Ramos (cell line): ENCODE results near the gene NPTXR.

Experiments
- in situ Hi-C: fragments of 300-500 bp; cut with MboI; formaldehyde crosslinking; loops from one replicate; pipeline ENCODE4 v1.14.3; 2022; ENCODE audit warnings: low sequenced_read_pairs; ENCODE audit not compliant: unreplicated experiment

Gene NPTXR

DNA sequence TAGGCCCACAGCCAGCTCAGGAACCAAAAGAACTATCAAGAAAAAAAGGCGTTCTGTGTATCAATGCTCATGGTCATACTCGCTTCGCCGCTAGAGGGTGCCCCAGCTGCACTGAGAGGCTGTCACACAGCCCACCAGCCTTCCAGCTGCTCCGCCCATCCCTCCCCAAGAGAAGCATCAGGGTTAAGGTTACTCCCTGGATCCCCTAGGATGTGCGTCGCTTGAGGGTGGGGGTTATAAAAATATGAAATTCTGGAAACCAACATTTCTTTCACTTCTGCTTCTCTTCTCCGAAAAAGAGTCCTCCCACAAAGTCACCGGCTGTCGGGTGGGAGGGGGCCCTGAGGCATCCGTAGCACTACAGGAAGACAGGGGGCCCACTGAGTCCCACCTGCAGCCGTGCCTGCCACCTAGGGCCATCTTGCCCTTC, 26.5 kb upstream of the NPTXR start:
- in situ Hi-C loops = loop anchor here (10.0 kb wide), 2 partner anchors 254 to 284 kb away; partner anchors contain the start of gene CBX7

DNA sequence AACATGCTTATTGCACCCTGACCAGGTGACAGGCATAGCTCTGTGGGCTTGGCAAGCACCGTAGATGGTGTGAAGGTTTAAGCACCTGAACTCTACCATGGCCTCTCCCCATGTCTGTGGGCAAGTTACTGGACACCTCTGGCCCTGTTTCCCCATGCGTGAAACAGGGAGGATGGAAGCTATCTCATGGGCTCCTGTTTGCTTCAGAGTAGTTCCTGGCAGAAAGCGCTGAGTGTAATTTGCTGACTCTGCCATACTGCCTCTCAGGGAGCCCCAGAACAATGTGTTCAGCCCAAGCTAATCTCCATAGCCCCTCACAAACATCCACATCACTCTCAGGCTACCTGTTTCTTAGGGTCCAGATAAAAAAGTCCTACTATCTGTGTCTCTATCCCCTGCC, 25.8 kb upstream of the NPTXR start:
- in situ Hi-C loops = loop anchor here (10.0 kb wide), 2 partner anchors 255 to 285 kb away; partner anchors contain the start of gene CBX7

DNA sequence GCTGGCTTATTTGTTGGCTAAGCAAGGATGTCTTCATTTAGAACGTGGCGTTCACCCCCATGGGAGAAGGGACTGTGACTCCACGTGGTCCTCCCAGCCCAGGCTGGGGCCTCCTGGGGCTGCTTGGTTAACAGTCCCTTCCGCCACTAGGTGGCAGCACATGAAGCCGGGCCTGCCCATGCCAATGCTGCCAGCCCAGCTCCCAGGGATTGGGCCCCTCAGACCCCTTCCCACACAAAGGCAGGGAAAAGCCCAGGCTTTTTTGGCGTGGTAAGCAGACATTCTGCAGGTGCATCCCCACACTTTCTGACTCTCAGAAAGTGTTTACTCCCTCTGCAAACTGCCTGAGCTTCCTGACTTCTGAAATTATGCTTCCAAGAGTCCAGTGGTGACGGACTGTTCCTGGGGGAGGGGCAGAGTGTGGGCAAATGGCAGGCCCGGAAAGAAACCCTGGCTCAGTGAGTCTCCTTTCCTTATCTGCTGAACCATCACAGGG, 25.1 kb upstream of the NPTXR start:
- in situ Hi-C loops = no loop called here

DNA sequence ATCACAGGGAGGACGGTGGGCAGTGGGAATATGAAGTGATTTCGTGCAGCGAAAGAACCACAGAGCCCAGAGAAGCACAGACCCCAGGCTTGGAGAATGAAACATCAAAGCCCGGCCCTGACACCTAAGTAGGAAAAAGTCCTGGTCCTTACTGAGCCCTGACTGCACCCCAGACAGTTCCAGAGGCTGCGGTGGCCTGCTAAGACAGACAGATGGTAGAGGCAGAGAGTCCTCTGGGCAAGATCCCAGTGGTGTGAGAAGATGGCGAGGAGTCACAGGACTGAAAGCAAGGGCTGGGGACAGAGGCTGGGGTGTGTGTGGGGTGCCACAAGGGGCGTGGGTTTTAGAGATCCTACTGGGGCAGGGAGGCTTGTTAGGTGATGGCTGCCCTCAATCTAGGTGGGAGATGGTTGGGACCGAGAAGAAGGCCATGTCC, 24.5 kb upstream of the NPTXR start:
- in situ Hi-C loops = no loop called here

DNA sequence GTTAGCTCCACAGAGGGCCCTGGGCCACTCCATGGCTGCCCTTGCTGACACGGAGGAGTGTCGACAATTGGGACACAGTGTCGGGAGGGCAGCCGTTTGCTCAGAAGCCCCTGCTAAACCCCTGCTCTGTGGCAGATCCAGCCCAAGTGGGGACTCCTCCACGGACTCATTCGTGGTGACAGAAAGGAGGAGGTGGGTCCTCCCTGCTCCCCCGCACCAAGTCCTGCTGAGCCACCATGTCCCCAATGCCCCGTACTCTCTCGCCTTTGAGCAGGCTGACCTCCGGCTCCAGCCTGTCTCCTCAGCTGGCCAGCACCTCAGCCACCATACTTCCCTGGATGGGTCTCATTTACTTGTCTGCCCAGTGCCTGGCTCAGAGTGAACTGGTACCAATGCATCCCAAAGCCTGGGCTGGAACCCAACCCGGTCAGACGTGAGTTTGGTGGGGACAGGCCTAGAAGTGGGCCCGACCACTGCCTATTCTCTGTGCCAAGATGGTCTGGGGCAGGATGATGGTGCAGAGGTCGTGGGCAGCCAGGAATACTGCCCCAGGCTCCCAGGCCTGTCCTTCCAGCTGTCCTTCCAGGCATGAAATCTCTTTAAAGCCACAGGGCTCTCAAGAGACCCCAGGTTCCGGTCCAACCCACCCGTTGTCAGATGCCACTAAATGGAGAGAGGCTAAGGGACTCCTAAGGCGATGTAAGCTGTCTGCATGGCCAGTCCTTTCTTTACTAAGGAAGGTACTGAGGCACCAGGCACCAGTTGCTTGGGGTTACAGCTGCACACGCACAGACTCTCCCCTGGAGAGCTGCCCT, 23.9 kb upstream of the NPTXR start:
- in situ Hi-C loops = no loop called here

DNA sequence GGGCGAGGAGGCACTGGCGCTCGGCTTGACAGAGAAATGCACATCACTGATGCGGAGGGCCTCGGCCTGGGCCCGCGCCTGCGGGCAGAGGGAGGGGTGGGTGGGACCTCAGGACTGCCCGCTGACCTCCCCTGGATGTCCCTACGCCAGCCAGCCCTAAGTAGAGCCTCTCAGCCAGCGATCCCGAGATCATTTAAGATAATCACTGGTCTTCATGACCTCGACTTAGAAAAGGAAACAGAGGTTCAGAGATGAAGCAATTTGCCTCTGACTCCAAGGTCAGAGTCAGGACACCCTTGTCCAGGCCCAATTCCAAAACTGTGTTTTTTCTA, 23.3 kb upstream of the NPTXR start:
- in situ Hi-C loops = no loop called here

DNA sequence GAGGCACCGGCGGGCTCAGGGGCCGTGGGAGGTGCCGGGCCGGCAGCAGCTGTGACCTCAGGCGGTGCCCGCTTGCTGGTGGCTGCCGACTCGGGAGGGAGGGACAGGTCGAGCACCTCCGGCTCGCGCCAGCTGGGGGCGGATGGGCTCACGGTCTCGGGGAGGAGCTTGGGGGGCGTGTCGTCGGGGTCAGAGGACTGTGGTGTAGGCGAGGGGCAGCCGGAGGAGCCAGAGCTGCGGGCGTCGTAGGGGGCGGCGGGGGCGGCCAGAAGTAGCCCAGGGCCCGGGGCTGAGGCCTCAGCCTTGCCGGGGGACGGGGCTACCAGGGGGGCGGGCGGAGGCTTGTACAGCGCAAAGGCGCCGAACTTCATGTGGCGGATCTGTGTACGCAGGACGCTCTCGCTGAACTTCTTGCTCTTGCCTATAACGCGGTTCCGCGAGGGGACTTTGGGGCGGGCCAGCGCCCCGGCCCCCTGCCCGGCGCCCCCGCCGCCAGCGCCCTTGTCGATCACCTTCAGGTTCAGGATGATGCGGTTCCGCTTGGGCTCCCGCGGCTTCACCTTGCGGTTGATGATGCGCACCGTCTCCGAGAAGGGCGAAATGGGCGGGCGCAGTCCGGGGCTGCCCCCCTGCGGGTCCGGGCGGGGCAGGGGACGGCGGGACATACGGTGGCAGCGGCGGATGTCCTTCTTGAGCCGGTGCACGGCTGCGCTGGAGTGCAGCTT, 22.7 kb upstream of the NPTXR start:
- in situ Hi-C loops = no loop called here

DNA sequence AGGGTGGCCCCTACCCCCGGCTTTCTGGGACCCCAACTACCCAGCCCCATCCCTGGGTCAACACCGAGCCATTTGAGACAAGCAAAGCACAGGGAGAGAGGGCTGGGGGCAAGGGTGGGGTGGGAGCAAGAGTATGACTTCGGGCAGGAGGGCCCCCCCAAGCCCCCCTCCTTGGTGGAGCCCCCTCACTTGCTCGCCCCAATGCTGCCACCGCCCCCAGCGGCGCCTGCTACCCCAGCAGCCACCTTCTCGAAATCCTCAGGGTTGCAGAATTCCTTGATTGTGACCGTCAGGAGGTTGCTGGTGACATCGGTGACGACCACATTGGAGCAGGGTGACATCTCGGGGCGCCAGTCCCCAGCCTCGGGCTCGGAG, 22.2 kb upstream of the NPTXR start:
- in situ Hi-C loops = no loop called here

DNA sequence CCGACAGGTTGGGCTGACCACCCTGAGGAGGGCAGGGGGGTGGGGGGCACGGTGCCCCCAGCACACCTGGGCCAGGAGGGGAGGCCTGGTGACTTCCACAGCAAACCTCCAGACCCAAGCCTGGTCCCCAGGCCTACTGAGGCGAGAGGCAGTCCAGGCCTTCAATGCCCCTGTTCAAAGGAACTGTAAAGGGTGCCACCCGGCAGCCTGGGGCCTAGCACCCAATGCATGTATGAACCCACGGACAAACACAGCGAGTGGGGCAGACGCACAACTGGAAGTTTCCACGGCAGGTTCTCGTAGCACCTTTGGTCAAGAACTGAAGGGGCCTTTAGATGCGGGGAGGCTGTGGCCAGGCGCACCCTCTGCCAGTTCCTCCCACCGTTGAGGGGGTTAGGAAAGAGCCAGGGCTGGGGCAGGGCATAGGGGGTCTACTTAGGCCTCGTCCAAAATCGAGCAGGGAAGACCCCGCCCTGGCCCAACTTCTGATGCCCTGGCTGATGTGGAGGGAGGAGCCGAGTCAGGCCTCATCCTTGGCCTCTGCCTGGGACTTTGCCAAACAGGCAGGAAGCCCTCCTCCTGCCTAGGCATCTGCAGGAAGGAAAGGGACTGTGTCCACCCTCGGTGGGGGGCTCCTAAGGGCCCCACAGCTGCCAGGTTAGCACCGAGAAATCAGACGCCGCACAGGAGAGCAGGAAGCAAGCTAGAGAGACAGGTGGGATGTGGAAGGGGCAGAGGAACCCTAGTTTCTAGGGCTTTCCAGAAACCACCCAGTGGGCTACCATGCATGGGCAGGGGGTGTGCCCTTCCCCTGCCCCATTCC, 21.6 kb upstream of the NPTXR start:
- in situ Hi-C loops = no loop called here

DNA sequence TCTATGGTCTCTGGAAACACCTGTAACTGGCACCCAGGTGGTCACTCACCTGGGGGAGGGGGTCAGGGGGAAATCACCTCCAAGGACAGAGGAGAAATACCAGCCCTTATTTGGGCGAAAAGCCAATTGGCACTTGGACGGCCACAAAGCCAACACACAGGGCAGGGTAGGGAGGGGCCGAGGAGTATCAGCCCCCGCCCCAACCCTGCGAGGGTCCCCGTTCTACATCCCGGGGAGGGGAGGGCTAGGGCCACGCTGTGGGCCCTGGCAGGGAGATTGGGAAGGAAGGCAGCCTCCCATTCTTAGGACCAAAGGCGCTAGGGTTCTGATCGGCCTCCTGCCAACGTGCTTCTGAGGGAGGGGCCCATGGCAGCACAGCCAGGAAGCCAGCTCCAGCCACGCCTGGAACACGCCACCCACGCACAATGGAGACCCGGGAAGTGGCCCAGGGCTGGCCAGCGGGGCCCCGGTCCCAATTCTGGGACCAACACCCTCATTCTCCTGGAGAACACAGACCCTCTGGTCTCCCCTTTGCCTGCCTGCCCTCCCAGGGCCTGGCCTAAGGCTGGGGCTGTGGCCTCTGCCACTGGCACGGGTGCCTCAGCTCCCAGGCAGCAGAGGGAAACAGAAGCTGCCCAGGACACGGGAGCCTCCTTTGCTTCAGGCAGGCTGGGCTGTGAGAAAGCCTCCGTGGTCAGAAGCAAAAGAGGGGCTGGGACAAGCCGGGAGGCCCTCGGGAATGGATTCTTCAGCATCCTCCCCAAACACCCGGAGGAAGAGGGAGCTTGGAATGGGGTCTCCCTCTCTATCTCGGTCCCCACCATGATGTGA, 20.7 kb upstream of the NPTXR start:
- in situ Hi-C loops = no loop called here

DNA sequence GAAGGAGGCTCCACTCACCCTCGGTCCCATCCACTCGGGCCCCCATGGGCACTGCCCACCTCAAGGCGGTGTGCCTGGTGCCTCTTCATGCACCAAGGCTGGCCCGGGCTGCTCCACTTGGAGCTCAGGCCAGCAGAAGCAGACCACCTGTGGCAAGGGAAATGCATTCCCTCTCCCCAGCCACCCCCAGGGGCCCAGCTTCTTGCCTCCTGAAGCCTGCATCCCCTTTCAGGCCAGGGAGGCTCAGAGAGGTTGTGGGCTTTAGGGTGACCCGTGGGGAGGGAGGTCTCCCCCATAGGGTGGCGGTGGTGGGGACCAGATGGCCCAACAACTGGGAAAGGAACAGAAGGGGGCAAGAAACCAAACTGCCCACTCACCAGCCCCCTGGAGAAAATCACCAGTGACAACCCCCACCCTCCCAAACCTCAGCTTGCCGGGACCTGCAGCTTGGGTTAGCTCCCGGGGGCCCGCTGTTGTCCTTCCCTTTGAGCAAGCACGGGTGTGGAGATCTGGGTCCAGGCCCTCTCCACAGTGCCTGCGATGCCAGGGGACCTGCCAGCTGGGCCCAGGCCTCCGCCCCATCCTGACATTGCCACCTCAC, 19.8 kb upstream of the NPTXR start:
- in situ Hi-C loops = no loop called here

DNA sequence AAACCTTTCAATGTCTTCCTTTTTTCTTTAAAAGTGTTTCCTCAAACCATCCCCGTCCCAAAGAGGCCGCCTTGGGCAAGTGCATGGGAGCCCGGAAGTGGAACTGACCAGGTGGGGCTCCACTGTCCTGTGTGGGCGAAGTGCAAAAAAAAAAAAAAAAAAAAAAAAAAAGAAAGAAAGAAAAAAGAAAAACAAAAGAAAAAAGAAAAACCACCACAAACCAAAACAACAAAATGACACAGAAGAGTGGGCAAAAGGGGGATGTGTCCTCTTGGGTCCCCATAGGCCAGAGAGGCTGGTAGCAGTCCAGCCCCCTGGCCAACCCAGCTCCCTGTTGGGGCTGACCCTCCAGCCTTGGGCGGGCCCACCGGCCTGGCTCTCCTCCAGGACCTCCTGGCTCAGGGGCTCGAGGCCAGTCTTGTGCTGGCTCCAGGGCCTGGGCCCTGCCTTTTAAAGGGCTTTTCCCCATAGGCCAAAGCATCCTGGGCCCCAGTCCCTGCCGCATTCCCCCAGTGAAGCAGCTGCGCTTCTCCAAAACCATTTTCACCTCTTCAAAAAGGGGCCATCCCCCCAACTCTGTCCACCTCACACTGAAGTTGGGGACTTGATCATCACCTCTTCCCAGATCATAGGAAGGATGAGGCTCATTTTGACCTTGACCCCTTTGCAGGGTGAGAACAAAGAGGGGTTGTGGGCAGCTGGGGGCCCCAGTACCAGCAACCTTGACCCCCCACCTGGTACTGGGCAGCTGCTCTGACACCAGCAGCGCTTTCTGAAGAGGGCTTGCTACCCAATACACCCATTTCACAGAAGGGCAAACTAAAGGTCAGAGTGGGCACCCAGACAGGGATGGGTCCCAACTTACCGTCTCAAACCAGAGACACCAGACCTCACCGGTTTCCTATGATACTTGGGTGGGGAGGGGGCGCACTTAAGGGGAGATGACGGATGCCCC, 18.8 kb upstream of the NPTXR start:
- in situ Hi-C loops = no loop called here

DNA sequence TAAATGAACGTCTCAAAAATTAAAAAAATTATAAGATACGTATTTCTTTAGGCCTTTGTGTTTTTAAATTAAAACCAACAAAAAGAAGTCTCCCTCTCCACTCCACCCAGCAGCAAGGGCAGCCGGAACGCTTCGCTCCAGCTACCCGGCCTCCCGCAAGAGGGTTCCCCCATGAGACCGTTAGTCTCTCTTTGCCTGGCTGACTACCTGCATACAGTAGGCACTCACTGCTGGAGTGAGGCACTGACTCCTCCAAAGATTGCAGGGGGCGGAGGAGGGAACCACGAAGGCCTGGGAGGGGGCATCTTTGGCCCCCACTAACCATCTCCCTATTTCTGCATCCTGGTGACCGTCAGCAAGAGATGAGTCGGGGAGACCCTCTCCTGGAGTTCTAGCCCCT, 18.1 kb upstream of the NPTXR start:
- in situ Hi-C loops = no loop called here

DNA sequence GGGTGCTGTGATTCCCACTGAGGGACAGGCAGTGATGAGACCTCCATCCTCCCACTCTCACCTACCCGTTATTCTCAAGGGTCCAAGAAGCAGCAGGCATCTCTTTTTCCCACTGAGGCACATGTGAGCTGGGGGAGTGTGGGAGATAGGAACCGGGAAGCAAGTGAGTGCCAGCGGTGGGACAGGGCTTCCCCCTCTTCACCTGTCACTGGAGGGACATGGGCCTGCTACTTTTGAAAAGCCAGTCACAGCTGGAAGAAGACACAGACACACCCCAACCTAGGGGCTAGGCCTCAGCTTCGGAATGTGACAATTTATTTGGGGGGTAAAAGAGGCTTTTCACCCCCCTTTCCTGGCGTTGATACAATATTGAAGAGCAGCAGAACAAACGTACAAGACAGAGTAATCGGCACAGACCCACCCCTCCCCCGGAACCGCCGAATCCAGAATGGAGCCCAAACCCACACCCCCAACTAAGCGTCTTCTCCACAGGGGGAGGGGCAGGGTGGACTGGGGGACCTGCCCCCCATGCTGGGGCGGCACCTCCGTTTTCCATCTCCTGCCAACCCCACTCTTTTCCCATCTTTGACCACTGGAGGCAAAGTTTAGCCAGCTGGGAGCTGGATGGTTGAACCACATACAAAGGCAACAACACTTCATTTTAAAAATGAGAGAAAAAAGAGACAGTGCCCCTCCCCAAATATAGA, 17.5 kb upstream of the NPTXR start:
- in situ Hi-C loops = no loop called here

DNA sequence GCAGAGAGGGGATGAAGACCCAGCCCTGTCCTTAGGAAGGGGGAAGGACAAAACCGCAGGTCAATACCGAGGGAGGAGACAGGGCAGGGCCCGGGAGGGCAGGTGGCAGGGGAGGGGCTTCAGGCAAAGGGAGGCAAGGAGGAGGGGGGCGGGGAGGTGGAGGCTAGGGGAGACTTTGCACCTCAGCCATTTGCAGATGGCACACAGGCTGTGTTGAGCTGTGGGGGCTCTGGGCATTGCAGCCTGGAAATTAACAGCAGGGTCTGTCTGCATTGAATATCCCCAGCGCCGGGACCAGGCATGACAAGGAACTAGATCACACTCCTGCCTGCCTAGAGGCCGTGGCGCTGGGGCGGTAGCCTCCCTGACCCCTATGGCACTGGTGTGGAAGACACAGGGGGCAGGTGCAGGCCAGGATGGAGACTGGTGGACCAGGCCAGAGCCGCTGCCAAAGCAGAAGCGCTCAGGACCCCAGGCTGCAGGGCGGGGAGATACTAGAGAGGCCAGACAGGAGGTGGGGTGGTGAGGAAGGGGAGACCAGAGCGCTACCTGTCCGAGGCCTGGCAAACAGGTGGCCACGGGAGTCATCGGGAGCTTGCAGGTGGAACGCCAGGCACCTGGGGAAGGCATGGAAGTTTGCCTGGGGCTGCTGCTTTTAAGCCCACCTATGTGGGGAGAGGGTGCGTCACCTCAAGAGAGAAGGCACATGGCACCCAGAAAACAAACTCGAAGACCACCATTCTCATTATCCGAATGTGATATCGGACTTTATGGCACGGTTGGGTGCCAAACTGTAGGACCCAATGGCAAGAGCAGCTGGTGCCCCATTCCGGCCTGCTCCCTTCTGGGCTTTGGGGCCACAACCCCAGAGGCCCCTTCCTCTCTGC, 16.7 kb upstream of the NPTXR start:
- in situ Hi-C loops = no loop called here

DNA sequence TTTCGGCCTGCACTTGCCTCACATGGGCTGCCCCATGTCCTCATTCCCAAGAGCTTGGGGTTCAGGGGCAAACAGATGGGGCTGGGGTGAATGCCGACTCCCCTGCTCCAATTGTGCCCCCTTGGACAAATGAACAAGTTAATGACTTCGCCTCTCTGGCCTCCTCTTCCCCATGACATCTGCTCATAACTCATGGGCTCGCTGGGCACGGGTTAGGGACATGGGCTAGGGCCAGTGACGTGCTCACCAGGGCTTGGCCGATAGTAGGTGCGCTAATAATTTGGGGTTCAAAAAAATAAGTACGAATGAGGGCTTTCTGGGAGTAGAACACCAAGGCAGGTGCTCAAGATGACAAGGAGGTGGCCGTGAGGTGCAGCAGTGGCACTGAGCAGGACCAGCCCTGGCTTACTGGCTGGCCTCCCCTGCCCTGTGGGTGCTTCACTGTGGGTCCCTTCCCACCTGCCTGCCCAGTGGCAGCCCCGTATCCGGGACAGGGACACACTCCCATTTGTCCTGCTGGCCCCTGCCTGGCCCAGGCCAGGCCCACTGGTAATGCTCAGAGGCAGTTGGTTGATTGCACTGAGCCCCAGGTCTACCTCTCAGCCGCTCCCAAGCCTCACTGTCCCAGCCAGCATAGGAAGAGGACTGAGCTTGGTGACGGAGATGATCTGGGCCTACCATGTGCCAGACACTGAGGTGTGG, 15.9 kb upstream of the NPTXR start:
- in situ Hi-C loops = no loop called here
